GM12873 (cell line): ENCODE results near the gene ZNF562.

ENCODE experiments used
- TF ChIP-seq, protein P1 (sequence below): IDR thresholded peaks from 2 replicates; pipeline ENCODE4 v1.5.1; 2012; ENCODE audit warnings: low read depth, mild to moderate bottlenecking, moderate library complexity, low read length, control low read depth; ENCODE audit not compliant: insufficient read depth; ENCODE audit errors: missing control alignments

The ZNF562 gene

DNA sequence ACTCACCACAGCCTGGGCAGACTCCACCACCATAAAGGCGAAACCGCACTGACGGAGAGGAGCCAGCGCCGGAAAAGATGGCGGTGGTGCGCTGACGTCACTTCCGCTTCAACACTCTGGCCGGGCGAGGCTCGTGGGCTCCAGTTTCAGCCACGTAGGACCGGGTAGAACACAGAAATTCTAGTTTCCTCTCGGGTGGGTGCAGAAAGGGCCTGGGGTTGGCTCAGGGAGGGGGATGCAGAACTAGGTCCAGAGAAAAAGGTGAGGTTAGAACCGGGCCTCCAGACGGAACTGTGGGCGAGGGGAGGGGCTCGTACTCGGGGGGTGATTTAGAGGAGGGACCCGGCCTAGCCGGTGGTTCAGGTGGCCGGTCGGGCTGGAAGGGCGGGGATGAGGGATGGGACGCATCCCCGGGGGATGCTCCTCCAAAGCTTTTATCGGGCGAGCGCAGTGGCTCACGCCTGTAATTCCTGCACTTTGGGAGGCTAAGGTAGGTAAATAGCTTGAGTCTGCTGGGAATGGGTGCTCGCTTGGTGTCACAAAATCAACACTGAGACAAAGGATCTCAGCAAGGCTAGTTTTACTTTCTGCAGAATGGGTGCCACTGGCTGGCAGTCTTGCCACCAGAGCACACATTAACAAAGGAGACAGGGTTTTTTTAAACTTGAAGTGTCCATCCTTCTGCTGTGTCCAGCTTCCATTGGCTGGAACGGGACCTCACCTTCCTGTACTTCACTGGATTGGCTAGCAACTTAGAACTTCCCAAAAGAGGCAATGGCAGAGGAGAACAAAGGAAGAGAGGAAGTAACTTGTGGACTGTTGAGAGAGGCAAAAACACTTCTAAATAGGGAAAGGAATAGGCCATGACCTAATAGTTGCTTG lies 53.5 kb downstream of the ZNF562 start, which contains the start of gene ZNF561:
TSS of gene ZNF561 (minus strand) at position 77 of the 882 bp plus-strand sequence. CDS start 1,776 bp downstream, outside the sequence.
- TF ChIP-seq, protein P1, sequence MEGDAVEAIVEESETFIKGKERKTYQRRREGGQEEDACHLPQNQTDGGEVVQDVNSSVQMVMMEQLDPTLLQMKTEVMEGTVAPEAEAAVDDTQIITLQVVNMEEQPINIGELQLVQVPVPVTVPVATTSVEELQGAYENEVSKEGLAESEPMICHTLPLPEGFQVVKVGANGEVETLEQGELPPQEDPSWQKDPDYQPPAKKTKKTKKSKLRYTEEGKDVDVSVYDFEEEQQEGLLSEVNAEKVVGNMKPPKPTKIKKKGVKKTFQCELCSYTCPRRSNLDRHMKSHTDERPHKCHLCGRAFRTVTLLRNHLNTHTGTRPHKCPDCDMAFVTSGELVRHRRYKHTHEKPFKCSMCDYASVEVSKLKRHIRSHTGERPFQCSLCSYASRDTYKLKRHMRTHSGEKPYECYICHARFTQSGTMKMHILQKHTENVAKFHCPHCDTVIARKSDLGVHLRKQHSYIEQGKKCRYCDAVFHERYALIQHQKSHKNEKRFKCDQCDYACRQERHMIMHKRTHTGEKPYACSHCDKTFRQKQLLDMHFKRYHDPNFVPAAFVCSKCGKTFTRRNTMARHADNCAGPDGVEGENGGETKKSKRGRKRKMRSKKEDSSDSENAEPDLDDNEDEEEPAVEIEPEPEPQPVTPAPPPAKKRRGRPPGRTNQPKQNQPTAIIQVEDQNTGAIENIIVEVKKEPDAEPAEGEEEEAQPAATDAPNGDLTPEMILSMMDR: no peak

DNA sequence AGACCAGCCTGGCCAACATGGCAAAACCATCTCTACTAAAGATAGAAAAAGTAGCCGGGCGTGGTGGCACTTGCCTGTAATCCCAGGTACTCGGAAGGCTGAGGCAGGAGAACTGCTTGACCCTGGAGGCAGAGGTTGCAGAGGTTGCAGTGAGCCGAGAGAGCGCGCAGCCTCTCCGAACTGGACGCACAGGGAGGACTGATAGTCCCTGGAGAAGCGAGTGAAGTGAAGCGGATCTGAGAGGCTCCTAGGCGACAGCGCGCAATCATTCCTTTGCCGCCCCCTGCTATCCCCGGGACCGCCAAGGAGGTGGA lies 54.1 kb downstream of the ZNF562 start:
- TF ChIP-seq, protein P1: no peak

DNA sequence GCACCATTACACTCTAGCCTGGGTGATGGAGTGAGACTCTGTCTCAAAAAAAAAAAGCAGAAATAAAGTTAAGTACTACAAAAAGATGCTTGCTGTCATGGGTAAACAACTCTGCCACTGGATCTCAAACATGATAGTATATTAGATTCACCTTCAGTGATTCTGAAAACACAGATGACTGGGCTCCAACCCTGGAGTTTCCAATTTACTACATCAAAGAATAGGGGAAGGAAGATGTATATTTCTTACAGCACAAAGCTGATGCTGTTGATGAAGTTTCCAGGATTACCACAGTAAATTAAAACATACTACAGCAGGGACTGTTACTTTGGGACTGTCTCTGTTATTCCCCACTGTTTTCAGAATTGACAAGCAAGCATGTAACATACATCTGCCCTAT lies 59.1 kb downstream of the ZNF562 start:
- TF ChIP-seq, protein P1: no peak

DNA sequence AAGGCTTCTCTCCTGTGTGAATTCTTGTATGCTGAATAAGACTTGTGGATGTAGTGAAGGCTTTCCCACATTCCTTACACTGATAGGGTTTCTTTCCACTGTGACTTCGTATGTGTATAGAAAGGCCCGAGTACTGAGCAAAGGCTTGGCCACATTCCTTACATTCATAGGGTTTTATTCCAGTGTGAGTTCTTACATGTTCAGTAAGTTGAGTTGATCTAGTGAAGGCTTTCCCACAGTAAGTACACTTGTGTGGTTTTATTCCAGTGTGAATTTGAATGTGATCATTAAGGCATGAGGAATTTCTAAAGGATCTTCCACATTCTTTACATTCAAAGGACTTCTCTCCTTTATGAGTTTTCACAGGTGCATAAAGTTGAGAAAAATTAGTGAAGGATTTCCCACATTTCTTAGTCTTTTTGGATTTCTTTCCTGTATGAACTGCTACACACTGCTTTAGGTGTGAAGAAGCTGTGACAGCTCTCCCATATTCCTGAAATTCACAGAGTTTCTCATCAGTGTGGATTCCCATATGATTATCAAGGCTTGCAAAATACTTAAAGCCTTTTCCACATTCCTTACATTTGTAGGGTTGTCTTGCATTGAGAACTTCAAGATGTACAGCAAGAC lies 64.3 kb downstream of the ZNF562 start:
- TF ChIP-seq, protein P1: no peak

DNA sequence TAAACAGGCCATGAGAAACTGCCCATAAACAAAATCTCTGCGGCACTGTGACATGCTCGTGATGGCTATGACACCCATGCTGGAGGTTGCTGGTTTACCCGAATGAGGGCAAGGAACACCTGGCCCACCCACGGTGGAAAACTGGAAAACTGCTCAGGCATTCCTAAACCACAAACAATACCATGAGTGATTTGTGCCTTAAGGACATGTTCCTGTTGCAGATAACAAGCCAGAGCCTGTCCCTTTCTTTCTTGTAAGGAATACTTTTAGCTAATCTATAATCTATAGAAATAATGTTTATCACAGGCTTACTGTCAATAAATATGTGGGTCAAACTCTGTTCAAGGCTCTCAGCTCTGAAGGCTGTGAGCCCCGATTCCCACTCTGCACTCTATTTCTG lies 66.0 kb downstream of the ZNF562 start:
- TF ChIP-seq, protein P1: no peak

DNA sequence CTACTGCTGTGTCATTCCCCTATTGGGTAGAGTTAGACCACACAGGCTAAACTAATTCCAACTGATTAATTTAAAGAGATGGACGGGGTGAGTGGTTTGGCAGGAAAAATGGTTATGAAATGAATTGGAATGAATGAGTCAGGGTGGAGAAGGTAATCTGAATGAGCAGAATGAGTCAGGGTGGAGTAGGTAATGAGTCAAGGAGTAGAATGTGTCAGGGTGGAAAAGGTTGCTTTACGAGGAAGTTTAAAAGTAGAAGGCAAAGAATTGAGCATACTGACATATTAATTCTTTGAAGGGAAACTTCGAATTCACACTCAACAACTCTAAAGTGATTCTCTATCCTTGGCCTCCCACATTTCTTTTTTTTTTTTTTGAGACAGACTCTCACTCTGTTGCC lies 77.9 kb downstream of the ZNF562 start:
- TF ChIP-seq, protein P1: no peak
